DMS114 treated with DMSO at 0.1 percent for 48 hours (cell line): Measurements from ENCODE around the gene GSG1L.
"Not testable (repeated sequence)": the region's sequence is repeated elsewhere in the genome, so short reads cannot be mapped to it uniquely, and the experiment has no call there.

ENCODE experiments used
- DNase-seq: peaks from one replicate; lab custom pipeline; 2025; ENCODE audit not compliant: unreplicated experiment; lab: John Stamatoyannopoulos, UW

The GSG1L gene

GRCh38 chr16:27985981-27986380, 77.5 kb downstream of the GSG1L start:
- no peak for DNase-seq

GRCh38 chr16:27984121-27984520, 79.4 kb downstream of the GSG1L start:
- DNase-seq: no peak

DNA sequence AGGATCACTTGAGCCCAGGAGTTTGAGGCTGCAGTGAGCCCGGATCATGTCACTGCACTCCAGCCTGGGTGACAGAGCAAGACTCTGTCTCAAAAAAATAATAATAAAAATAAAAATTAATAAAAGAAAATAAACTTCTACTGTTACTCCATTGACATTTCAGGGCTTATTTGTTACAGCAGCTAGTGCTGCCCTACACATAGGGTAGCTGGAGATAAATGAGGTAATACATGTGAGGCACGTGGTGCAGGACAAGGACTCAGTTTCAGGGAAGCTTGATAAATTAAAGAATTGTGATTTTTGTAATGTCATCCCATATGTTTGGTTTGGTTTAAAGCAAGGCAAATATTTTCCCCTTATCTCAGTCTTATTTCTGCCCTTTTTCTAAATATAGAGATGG, 80.3 kb downstream of the GSG1L start:
- no peak for DNase-seq

DNA sequence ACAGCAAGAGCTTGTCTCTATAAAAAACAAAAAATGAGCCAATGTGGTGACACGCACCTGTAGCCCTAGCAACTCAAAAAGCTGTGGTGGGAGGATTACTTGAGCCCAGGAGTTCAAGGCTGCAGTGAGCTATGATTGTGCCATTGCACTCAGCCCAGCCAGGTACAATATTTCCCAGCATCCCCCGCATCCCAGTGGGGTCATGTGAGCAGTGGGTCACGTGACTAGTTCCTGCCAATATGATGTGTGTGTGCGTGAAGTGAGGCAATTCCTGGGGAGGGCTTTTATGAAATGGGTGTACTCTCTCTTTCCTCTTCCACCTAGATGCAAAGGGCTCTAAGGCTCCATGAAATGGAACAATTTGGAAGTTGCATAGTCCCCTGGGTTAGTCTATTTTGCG, 81.3 kb downstream of the GSG1L start:
- DNase-seq: no peak

- DNase-seq: no peak
Observed at GRCh38 chr16:27980919-27981700, 82.4 kb downstream of the GSG1L start.

GRCh38 chr16:27980076-27980775, 83.3 kb downstream of the GSG1L start:
- no peak for DNase-seq

GRCh38 chr16:27979668-27980067, 83.8 kb downstream of the GSG1L start:
- DNase-seq: not testable (repeated sequence)

DNA sequence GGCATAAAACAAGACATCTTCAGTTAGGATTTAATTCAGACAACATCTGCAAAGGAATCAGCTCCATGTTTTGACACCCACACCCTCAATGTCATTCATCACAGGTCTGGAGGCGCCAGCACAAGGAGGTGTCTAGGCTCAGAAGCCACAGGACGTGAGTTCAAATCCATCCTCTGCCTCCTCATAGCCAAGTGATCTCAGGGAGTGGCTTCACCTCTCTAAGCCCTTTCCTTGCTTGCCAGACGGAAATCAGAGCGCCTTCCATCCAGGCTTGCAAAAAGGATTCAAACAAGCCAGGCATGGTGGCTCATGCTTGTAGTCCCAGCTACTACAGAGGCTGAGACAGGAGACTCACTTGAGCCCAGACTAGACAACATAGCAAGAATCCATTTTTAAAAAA, 84.6 kb downstream of the GSG1L start:
- no peak for DNase-seq

DNA sequence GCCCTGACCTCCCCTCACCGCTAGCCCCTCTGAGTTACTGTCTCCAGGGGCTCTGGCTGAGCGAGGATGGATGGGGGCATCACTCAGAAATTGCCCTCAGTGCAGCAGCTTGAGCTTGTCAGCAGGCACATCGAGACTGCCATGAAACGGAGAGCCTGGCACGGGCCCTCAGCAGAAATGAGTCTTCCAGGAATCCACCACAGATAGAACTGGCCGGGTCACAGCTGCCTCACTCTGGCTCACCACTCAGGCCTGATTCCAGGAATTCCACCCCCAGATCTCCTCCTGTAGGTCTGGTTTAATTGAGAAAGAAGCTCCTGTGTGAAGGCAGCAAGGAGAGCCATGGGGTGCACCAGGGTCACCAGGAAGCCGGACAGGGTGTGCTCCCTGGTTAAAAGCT, 85.5 kb downstream of the GSG1L start:
- no peak for DNase-seq

- no peak for DNase-seq
Observed at GRCh38 chr16:27976990-27977389, 86.5 kb downstream of the GSG1L start.

DNA sequence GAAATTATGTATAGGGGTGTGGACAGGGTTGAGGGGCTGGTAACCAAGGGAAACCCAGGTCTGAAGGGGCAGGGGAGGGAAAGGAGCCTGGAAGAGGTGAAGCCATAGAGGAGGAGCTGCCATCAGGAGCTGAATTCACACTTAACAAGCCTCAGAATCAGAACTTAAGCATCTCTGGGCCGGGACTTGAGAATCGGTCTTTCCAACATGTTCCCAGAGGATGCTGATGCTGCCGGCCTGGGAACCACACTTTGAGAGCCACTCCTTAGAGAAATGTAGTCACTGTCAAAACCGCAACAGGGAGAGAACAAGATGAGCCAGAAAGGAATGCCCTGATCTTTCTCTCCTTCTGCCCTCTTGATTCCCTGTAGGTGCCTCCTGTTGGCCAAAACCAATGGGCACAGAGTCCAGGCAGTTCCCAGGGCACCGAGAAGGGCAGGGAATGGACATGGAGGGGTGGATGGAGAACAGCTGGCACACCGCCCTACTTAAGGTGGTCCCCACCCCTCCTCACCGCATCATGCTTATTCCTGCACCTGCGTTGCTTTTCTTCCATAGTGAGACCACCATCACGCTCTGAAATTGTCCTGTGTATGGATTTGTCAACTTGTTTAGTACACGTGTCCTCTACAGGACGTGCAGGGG, 88.5 kb downstream of the GSG1L start:
- no peak for DNase-seq

DNA sequence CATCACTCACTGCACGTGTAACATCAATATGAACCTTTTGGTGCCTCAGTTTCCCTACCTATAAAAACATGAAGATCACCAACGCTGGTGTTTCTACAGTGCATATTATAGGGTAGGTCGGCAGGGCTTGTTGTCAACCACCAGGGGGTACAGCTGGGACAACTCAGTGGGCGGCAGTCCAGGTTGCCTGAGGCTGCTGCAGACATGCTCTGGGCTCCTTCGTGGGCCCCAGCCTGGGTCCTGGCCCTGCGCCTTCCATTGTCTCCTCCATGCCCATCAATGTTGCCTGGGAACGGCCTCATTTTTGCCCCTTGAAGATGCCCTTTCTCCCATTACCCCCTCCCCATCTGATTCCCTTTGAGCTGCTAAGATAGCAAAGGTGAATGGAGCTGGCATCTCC, 89.8 kb downstream of the GSG1L start:
- no peak for DNase-seq

DNA sequence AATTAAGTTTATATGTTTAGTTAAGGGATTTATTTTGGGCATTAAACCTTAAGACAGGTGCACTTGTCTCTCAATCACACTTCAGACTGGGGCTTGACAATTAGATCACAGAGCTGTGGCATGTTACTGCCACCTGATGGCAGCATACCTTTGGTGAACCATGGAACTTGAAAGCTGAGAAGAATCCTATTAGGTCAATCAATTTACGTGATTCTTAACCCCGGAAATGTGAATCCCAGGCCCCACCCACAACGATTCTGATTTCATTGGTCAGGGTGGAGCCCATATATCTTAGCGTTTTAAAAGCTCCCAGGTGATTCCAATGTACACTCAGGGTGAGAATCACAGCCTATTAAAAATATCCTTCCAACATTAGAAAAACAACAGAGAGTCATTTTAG, 91.0 kb downstream of the GSG1L start:
- no peak for DNase-seq

DNA sequence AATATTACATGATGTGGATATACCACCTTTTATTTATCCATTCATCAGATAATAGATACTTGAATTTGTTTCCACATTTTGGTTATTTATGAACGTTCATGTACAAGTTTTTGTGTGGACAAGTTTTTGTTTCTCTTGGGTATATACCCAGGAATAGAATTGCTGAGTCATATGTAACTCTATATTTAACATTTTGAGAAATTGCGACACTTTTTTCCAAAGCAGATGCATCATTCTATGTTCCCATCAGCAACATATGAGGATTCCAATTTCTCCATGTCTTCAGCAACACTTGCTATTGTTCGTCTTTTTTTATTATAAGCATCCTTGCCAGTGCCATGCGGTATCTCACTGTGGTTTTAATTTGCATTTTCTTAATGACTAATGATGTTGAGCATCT, 93.9 kb downstream of the GSG1L start:
- no peak for DNase-seq

- DNase-seq: no peak
Observed at GRCh38 chr16:27967169-27967568, 96.3 kb downstream of the GSG1L start.

GRCh38 chr16:27966756-27967155, 96.8 kb downstream of the GSG1L start:
- no peak for DNase-seq

DNA sequence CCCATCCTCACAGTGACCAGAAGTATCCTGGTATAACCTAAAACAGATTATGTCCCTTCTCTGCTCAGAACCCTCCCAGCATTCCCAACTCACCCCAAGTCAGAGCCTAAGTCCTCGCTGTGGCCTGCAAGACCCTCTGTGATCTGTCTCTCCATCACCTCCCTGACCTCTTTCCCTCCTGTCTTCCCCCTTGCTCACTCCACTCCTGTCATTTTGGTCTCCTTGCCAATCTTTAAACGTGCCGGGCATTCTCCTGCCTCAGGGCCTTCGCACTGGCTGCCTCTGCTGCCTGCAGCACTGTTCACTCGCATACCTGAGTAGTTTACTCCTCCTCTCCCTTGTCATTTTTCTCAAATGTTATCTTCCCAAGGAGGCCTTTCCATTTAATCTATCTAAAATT, 97.7 kb downstream of the GSG1L start:
- no peak for DNase-seq

GRCh38 chr16:27963471-27963965, 100.0 kb downstream of the GSG1L start:
- no peak for DNase-seq

- no peak for DNase-seq
Observed at GRCh38 chr16:27962197-27962596, 101.3 kb downstream of the GSG1L start.

DNA sequence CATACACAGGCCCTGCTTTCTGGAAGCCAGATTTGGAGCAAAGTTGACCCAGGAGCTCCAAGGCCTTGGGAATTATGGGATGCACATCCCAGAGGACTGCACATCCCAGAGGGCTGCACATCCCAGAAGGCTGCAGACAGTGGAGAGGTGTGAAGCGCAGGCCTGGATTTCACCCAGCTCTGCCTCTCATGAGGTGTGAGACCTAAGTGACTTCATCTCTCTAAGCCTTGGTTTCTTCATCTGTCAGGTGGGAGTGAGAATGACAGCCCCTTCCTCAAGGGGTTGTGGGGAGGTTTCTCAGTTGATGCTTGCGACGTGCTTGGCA, 102.3 kb downstream of the GSG1L start:
- no peak for DNase-seq

DNA sequence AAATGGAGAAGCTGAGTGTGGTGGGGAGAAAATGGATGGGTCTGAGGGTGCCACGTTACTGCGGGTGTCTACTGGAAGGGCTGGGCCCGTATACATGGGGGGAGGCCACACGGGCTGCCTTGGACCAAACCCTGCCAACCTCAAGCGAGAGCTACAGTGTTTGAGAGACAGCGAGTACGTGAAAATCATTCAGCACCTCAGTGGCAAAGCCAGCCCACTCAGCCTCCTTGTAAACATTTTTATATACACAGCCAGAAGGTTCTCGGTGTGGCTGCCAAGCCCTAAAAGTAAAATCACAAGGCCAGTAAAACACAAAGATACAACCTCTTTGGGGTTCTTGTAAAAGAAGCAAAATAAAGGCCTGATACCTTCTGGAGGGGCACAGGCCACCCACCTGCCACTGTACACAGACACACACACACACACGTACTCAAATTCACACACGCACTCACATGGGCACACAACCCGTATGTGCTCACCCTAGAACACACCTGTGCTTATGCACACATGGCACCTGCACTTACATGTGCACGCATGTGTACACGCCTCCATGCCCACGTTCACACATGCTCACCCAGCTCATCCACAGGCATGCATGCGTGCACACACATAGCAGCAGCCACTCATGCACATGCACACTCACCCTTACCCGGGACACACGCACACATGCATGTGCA, 102.8 kb downstream of the GSG1L start:
- DNase-seq: no peak

GRCh38 chr16:27959914-27960313, 103.6 kb downstream of the GSG1L start:
- DNase-seq: no peak
